Activated T-cell treated with anti-CD3 and anti-CD28 coated beads, Interleukin-2, amount 50 U/mL, for 72 hours (primary cell): Measurements from ENCODE around the gene SNX2. TPM values are rescaled to one million over a fixed set of nuclear protein-coding genes. Genes with fewer than 3 reads are reported as not detected.
"Not testable (repeated sequence)": the region's sequence is repeated elsewhere in the genome, so short reads cannot be mapped to it uniquely, and the experiment has no call there.

ENCODE experiments used
- ATAC-seq, 2 donors: fragments of 150-1000 bp; cut with Tn5 transposase; replicated peaks in 1 of 2; 2 replicates each; pipeline ENCODE4 v1.10.0; 2021; ENCODE audit warnings: moderate library complexity in 2 of 2, mild to moderate bottlenecking in 1 of 2
- DNase-seq, 2 donors: peaks; one replicate each; pipeline ENCODE4 v3.0.0; 2021 to 2022; ENCODE audit warnings: mixed read lengths in 1 of 2
- H3K27ac Mint-ChIP-seq: one replicate; pipeline ENCODE4 v1.8.0; 2022; ENCODE audit warnings: mild to moderate bottlenecking, moderate library complexity, mixed read lengths
- H3K27me3 Mint-ChIP-seq: one replicate; pipeline ENCODE4 v1.8.0; 2022; ENCODE audit warnings: low read depth, mixed read lengths
- H3K36me3 Mint-ChIP-seq, 2 donors: one replicate each; pipeline ENCODE4 v1.8.0; 2022; ENCODE audit warnings: mixed read lengths in 2 of 2, mild to moderate bottlenecking in 1 of 2; ENCODE audit not compliant: insufficient read depth in 2 of 2
- H3K4me1 Mint-ChIP-seq: one replicate; pipeline ENCODE4 v1.8.0; 2022; ENCODE audit warnings: low read depth, mixed read lengths
- H3K4me3 Mint-ChIP-seq, 2 donors: one replicate each; pipeline ENCODE4 v1.8.0; 2022; ENCODE audit warnings: mild to moderate bottlenecking in 2 of 2, mixed read lengths in 2 of 2, moderate library complexity in 2 of 2
- H3K9me3 Mint-ChIP-seq, 2 donors: one replicate each; pipeline ENCODE4 v1.8.0; 2022; ENCODE audit warnings: mixed read lengths in 2 of 2
- total RNA-seq, 2 donors: library from RNA; stranded (reverse); gene quantifications; one replicate each; pipeline ENCODE4 v1.2.3, GENCODE V29; 2022

Gene SNX2
- total RNA-seq, 2 donors from 2014 or later = 38.2 to 40.8 TPM

GRCh38 chr5:122831984-122832383 lies 57.1 kb downstream of the SNX2 start:
- Mint-ChIP-seq H3K4me3 (no peak overlapping the region), H3K4me1 (no peaks in the 10 kb centered on the region)

DNA sequence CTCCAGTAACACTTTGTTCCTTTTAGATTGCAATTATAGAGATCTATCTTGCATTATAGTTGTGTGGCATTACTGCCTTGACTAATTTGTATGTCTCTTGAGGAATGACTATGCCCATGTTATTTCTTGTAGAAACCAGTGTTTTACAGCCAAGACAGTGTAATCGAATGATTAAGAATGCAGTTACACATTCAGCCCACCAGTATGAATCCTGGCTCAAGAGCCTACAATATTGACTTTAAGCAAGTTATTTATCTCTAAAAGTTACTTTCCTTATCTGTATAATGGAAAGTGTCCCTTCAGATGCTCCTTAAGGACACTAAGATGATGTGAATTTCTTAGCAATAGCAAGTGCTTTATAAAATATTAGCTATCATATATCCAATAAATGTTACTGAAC lies 60.8 kb downstream of the SNX2 start:
- no peaks in the 10 kb centered on the region for H3K4me1 Mint-ChIP-seq
- no peak overlapping the region for H3K27ac Mint-ChIP-seq
- no peak for ATAC-seq

More at GRCh38 chr5:122831984-122832383, 57.1 kb downstream of the SNX2 start:
- DNase-seq = no peak
- no peaks in the 10 kb centered on the region for H3K27me3 Mint-ChIP-seq
- no peak overlapping the region for H3K27ac Mint-ChIP-seq
- H3K36me3 Mint-ChIP-seq = peaks cover 0 to 4% of the 10 kb centered on the region in 2 donors
- H3K9me3 Mint-ChIP-seq = no peaks in the 10 kb centered on the region
- ATAC-seq = no peak

DNA sequence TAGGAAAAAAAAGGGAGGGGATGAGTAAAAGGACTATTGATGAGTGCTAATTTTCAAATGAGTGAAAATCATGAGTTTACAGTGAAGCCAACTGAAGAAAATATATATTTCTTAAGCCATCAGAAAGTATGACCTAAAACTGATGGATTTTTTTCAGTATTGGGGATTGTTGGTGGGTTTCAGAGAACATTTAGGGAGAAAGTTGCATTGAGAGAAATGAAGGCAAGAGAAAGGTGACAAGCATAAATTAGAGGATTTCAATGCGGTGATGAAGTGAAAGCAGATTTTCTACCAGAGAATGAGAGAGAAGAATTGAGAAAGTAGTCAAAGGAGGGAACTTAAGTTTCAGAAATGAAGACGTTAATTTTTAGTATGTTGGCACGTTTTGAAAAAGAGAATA lies 62.1 kb downstream of the SNX2 start:
- no peaks in the 10 kb centered on the region for H3K9me3 Mint-ChIP-seq
- H3K36me3 Mint-ChIP-seq = peaks cover 0 to 1% of the 10 kb centered on the region in 2 donors
- DNase-seq (no peak), ATAC-seq (no peak)
- H3K4me1 Mint-ChIP-seq = no peaks in the 10 kb centered on the region
- H3K27me3 Mint-ChIP-seq = no peaks in the 10 kb centered on the region
- H3K27ac Mint-ChIP-seq = no peak overlapping the region
- no peak overlapping the region for H3K4me3 Mint-ChIP-seq

More for the DNA sequence above, 60.8 kb downstream of the SNX2 start:
- DNase-seq = no peak
- peaks cover 0 to 1% of the 10 kb centered on the region in 2 donors for H3K36me3 Mint-ChIP-seq
- no peak overlapping the region for H3K4me3 Mint-ChIP-seq
- H3K27me3 Mint-ChIP-seq = no peaks in the 10 kb centered on the region
- no peaks in the 10 kb centered on the region for H3K9me3 Mint-ChIP-seq

DNA sequence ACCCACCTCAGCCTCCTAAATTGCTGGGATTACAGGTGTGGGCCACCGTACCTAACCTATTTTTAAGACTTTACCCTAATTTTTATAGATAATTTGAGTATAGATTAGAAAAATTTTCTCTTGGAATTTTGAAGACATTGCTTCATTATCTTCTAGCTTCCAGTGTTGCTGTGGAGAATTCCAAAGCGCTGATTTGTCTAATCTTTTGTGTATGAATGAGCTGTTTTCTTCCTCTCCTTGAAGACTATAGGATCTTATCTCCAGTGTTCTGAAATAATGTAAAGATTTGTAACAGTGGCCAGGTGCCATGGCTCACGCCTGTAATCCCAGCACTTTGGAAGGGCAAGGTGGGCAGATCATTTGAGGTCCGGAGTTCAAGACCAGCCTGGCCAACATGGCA lies 64.9 kb downstream of the SNX2 start:
- Mint-ChIP-seq H3K4me1 (peaks cover 10% of the 10 kb centered on the region), H3K36me3 (peaks cover 0 to 1% of the 10 kb centered on the region in 2 donors), H3K4me3 (no peak overlapping the region), H3K27me3 (no peaks in the 10 kb centered on the region), H3K9me3 (no peaks in the 10 kb centered on the region), H3K27ac (no peak overlapping the region)
- ATAC-seq = no peak
- no peak for DNase-seq

GRCh38 chr5:122842016-122842580 lies 67.2 kb downstream of the SNX2 start:
- ATAC-seq (no peak), DNase-seq (no peak)
- no peak overlapping the region for H3K27ac Mint-ChIP-seq
- H3K4me3 Mint-ChIP-seq = no peak overlapping the region
- H3K9me3 Mint-ChIP-seq = no peaks in the 10 kb centered on the region
- H3K36me3 Mint-ChIP-seq = peaks cover 0 to 1% of the 10 kb centered on the region in 2 donors
- H3K27me3 Mint-ChIP-seq = peaks cover 6% of the 10 kb centered on the region
- peaks cover 18% of the 10 kb centered on the region for H3K4me1 Mint-ChIP-seq

DNA sequence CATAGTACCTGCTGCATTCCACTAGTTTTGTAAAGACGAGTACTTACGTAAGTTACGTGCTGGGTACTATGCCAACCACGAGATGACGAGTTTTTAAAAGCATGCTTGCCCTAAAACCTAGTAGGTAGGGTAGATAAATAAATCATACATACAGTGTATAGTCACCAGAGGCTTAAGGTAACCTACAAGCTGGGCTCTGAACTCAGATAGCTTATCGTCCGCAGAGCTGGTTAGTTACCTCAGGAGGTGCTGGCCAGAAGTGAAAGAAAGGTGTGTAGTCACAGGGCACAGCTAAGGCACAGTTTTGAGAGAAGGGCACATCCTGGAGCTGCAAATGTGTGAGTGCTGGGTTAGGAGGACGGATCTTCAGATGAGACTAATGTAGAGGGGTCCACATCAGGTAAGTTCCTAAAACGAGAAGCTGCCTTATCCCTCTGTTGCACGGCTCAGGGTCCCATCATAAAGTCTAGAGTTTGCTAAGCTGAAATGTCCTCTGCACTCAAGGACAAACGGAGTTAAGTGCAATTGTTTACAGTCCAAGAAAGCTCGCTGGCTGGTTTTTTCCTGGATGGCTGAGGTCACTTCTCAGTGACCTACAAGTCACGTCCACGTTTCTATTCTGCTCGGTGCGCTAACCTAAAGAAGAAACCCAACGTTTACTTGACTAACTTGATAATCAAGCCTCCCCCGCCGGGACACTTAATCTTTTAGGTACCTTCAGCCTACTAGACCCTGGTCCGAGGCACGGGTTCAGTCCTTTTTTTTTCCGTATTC lies 69.4 kb downstream of the SNX2 start:
- Mint-ChIP-seq H3K4me1 (peaks cover 18% of the 10 kb centered on the region), H3K36me3 (peaks cover 0 to 1% of the 10 kb centered on the region in 2 donors), H3K27ac (peak overlapping the region; percentile 78), H3K27me3 (peaks cover 6% of the 10 kb centered on the region), H3K4me3 (peak overlapping the region; percentile 86 to 94), H3K9me3 (no peaks in the 10 kb centered on the region)
- ATAC-seq = no peak
- peak; percentile 6 to 10 for DNase-seq

GRCh38 chr5:122844910-122845228 lies 70.0 kb downstream of the SNX2 start:
- H3K4me1 Mint-ChIP-seq = peaks cover 18% of the 10 kb centered on the region
- H3K27ac Mint-ChIP-seq = peak overlapping the region; percentile 78
- H3K36me3 Mint-ChIP-seq = peaks cover 0 to 1% of the 10 kb centered on the region in 2 donors
- peaks cover 6% of the 10 kb centered on the region for H3K27me3 Mint-ChIP-seq
- ATAC-seq (peak; percentile 6 to 10), DNase-seq (peak in 1 of 2 donors; percentile 22)
- H3K9me3 Mint-ChIP-seq = no peaks in the 10 kb centered on the region
- peak overlapping the region; percentile 86 to 94 for H3K4me3 Mint-ChIP-seq

- Mint-ChIP-seq H3K27ac (peak within 1 kb of the TSS; percentile 78), H3K9me3 (no peaks in the 10 kb centered on the region), H3K36me3 (peaks cover 0 to under 1% of the 10 kb centered on the region in 2 donors), H3K27me3 (peaks cover 6% of the 10 kb centered on the region), H3K4me1 (peaks cover 18% of the 10 kb centered on the region), H3K4me3 (peak within 1 kb of the TSS; percentile 86 to 94)
- peak; percentile 91 for ATAC-seq
- peak; percentile 81 for DNase-seq
Observed at GRCh38 chr5:122845229-122846050, 70.6 kb downstream of the SNX2 start, which contains the start of gene SNX24. Gene SNX24, plus strand, starts transcription at chr5:122845613. Its CDS starts 21 bp downstream, at chr5:122845634.

GRCh38 chr5:122846051-122846550 lies 71.2 kb downstream of the SNX2 start:
- Mint-ChIP-seq H3K4me3 (peak overlapping the region; percentile 69 to 77), H3K27me3 (peaks cover 6% of the 10 kb centered on the region), H3K9me3 (no peaks in the 10 kb centered on the region), H3K27ac (no peak overlapping the region), H3K36me3 (no peaks in the 10 kb centered on the region), H3K4me1 (peaks cover 18% of the 10 kb centered on the region)
- DNase-seq (no peak), ATAC-seq (no peak)

GRCh38 chr5:122847687-122848081 lies 72.8 kb downstream of the SNX2 start:
- Mint-ChIP-seq H3K27ac (no peak overlapping the region), H3K4me1 (peaks cover 18% of the 10 kb centered on the region), H3K36me3 (no peaks in the 10 kb centered on the region), H3K27me3 (peaks cover 6% of the 10 kb centered on the region), H3K4me3 (no peak overlapping the region), H3K9me3 (no peaks in the 10 kb centered on the region)
- DNase-seq (no peak), ATAC-seq (no peak)

DNA sequence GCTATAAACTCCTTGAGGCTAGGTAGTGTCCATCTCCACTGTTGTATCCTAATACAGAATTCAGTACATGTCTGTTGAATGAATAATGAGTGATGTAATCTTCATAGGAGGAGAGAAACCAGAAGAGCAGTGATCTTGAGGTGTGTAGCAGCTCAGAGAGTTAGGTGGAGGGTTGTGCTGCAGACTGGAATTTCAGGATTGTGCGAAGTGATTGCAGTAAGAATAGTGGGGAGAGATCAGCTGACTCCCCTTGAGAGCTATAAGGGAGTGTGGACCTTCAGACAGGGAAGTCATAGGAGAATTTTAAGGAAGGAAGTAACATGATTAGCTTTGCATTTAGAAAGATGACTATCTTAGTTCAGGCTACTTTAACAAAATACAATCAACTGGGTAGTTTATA lies 74.9 kb downstream of the SNX2 start:
- Mint-ChIP-seq H3K27ac (no peak overlapping the region), H3K36me3 (no peaks in the 10 kb centered on the region), H3K27me3 (peaks cover 6% of the 10 kb centered on the region), H3K4me1 (peaks cover 7% of the 10 kb centered on the region), H3K4me3 (no peak overlapping the region), H3K9me3 (no peaks in the 10 kb centered on the region)
- no peak for ATAC-seq
- no peak for DNase-seq

DNA sequence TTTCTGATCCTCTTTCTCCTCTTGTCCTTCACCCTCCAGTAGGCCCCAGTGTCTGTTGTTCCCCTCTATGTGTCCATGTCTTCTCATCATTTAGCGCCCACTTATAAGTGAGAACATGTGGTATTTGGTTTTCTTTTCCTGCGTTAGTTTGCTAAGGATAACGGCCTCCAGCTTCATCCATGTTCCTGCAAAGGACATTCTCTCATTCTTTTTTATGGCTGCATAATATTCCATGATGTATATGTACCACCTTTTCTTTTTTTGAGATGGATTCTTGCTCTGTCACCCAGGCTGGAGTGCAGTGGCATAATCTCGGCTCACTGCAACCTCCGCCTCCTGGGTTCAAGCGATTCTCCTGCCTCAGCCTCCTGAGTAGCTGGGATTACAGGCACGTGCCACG lies 82.7 kb downstream of the SNX2 start:
- not testable (repeated sequence) for DNase-seq, H3K27ac Mint-ChIP-seq, H3K36me3 Mint-ChIP-seq, H3K27me3 Mint-ChIP-seq, H3K4me1 Mint-ChIP-seq, H3K9me3 Mint-ChIP-seq, ATAC-seq, H3K4me3 Mint-ChIP-seq

DNA sequence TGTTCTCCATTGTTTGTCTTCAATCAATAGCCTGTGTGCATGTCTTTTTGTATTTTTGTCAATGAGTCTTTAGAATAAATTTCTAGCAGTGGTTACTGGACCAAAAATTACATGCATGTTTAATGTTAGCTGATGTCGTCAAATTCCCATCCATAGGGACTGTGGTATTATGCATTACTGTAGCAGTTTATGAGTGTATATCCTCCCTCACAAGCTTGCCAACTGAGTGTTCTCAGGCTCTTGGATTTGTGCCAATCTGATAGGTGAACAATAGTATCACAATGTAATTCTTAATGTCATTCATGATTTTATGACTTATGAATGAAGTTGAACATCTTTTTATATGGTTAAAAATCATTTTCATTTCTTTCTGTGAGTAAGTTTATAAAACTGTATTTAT lies 83.6 kb downstream of the SNX2 start:
- peaks cover 1% of the 10 kb centered on the region for H3K4me1 Mint-ChIP-seq
- H3K27ac Mint-ChIP-seq = no peak overlapping the region
- peaks cover 1% of the 10 kb centered on the region for H3K27me3 Mint-ChIP-seq
- ATAC-seq (peak in 1 of 2 donors; percentile 88), DNase-seq (peak in 1 of 2 donors; percentile 19)
- peaks cover 3 to 4% of the 10 kb centered on the region in 2 donors for H3K9me3 Mint-ChIP-seq
- no peak overlapping the region for H3K4me3 Mint-ChIP-seq
- H3K36me3 Mint-ChIP-seq = peaks cover 2 to 5% of the 10 kb centered on the region in 2 donors
